Activated naive CD4-positive, alpha-beta T cell treated with anti-CD3 and anti-CD28 coated beads, Interleukin-2, amount 50 U/mL, for 16 hours (primary cell): Measurements from ENCODE around the gene NPSR1.
"Not testable (repeated sequence)": the region's sequence is repeated elsewhere in the genome, so short reads cannot be mapped to it uniquely, and the experiment has no call there.

Experiments
- DNase-seq: peaks from one replicate; pipeline ENCODE4 v3.0.0-alpha.2; 2020

The NPSR1 gene

DNA sequence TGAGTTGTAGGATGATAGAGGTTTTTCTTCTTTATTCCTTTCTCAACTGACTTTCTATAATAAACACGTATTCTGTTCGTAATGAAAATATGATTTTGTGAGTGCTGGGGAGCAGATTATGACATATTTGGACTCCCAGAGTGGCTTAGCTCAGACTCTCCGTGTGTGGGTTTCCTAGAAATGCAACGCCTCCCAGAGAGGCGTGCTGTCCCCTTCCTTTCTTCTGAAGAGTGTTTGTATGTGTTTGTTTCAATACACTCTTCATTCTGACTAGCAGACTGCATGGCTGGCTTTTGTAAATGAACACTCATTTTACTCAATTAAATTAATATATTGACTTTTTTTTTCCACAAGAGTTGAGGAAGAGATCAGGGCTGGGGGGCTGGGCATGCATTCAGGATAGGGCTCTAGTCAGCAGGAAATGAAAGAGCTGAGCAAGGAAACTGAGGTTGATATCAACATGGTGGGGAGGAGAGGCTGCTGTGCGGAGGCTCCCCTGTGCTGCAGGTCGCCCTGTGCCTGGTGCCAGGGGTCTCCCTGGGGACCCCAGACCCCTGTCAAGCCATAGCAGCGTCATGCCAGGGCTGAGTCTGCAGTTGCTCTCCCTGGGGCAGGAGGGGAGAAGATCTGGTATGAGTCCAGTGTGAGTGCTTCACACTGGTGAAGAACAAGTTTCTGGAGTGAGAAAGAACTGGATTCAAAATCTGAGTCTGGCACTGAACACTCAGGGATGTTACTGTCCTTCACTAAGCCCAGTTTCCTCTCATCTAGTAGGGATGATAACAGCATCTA is 221.1 kb downstream of the NPSR1 start:
- not testable (repeated sequence) for DNase-seq

DNA sequence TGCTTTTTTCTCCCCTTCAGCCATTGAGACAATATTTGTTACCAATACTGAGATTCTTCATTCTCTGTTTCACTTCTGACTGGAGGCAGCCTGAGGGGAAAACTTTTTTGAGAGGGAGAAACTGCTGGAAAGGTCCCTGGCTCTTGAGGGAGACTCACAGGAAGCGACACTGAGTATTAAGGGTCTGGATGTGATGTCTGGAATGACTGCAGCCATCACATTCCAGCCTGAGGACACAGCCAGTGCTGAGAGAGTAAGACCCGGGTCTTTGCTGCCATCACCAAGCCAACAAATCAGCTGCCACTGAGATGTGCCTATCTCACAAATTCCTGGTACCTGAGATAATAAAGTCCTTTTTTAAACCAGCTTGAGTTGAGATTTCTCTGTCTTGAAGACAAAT is 221.9 kb downstream of the NPSR1 start:
- DNase-seq = no peak

DNA sequence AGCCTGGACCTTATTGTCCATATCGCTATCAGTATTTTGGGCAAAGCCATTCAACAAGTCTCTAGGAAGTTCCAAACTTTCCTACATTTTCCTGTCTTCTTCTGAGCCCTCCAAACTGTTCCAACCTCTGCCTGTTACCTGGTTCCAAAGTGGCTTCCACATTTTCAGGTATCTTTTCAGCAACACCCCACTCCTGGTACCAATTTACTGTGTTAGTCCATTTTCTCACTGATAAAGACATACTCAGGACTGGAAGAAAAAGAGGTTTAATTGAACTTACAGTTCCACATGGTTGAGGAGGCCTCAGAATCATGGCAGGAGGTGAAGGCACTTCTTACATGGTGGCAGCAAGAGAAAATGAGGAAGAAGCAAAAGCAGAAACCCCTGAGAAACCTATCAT is 225.8 kb downstream of the NPSR1 start:
- DNase-seq = not testable (repeated sequence)

DNA sequence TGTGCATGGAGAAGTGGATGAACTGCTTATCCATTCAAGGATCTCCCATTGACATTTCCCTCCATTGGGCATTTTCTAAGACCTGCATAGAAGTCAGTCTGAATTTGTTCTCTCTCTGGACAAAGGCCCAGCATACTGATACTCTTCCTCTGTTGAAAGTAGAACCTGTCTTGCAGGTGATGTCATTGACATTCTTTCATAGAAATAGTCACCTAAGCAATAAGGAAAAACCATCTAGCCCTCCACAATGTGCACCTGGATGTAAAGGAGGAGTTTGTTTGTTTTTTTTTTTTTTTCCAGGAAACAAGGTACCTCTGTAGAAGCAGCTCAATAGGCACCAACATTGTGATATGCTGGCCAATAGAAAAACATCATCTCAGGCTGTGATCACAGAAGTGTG is 228.8 kb downstream of the NPSR1 start:
- DNase-seq = no peak

DNA sequence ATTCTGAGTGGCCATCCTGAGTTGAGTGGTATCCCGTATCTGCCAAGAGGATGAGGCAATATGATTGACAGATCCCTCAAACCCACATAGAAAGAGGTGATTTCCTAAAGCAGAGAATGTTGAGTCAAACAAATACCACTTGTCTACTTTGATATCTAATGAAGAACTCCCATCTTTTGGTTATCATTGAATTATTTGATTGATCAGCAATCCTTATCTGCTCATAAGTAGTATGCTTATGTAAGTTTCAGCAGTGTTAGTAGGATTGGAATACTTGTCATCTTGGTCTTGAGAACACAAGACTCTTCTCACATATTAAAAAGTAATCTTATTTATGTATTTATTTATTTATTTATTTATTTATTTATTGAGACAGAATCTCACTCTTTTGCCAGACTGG is 231.9 kb downstream of the NPSR1 start:
- no peak for DNase-seq

DNA sequence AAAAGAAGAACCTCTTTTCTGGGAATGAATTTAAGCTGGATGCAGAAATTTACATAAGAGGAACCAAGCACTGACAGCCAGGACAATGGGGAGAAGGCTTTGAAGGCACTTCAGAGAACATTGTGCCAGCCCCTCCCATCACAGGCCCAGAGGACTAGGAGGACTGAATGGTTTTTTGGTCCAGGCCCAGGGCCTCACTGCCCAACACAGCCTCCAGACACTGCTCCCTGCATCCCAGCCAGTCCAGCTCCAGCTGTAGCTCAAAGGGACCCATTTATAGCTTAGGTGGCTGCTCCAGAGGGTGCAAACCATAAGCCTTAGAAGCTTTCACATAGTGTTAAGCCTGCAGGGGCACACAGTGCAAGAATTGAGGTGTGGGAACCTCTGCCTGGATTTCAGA is 237.2 kb downstream of the NPSR1 start:
- no peak for DNase-seq
